ENCODE data around the gene SPEF1. TPM values are rescaled to one million over a fixed set of nuclear protein-coding genes. Genes with fewer than 3 reads are reported as not detected.

SPEF1 gene
- total RNA-seq, 4 donors from 2014 or later, result not detected

DNA sequence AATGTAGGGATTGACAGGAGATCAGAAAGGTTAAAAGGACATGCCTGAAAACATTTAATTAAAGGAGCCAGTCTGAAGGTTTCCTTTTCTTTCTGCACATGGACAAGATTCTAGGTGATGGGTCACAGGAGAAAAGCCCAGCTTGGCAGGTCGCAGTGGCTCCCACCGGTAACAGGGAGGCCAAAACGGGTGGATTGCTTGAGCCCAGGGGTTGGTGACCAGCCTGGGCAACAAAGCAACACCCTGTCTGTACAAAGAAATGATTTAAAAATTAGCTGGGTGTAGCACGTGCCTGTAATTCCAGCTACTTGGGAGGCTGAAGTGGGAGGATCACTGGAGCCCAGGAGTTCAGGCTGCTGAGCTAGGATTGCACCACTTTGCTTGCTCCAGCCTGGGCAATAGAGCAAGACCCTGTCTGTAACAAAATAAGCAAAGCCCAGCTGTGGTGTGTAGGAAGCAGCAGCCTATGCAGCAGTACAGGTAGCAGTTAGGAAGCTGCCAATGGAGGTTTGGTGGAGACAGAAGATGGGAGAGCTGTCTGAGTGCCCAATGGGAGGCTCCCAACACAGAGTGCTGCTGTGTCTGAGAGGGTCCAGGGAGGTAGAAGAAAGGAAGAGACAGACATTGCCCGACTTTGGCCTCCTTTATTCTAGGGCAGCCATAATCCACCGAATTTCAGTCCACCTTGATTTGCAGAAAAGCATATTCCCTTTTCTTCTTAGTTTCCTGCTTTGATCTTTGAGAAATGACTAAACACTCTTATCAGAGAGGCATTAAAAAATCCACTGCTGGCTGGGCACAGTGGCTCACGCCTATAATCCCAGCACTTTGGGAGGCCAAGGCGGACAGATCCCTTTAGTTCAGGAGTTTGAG, 32.0 kb upstream of the SPEF1 start:
- TF ChIP-seq, protein P1, sequence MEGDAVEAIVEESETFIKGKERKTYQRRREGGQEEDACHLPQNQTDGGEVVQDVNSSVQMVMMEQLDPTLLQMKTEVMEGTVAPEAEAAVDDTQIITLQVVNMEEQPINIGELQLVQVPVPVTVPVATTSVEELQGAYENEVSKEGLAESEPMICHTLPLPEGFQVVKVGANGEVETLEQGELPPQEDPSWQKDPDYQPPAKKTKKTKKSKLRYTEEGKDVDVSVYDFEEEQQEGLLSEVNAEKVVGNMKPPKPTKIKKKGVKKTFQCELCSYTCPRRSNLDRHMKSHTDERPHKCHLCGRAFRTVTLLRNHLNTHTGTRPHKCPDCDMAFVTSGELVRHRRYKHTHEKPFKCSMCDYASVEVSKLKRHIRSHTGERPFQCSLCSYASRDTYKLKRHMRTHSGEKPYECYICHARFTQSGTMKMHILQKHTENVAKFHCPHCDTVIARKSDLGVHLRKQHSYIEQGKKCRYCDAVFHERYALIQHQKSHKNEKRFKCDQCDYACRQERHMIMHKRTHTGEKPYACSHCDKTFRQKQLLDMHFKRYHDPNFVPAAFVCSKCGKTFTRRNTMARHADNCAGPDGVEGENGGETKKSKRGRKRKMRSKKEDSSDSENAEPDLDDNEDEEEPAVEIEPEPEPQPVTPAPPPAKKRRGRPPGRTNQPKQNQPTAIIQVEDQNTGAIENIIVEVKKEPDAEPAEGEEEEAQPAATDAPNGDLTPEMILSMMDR (IDR thresholded peaks at IDR 0.05), result no peak
- TF ChIP-seq POLR2A (IDR thresholded peaks at IDR 0.05) (no peak), POLR2AphosphoS5 (IDR thresholded peaks at IDR 0.05) (no peak), EP300 (IDR thresholded peaks at IDR 0.05) (no peak)
- WGBS, result 67% methylated on average over 8 of the region's 8 CpGs
- DNase-seq (ENCODE audit: low spot score in 2 of 2), result no peak

DNA sequence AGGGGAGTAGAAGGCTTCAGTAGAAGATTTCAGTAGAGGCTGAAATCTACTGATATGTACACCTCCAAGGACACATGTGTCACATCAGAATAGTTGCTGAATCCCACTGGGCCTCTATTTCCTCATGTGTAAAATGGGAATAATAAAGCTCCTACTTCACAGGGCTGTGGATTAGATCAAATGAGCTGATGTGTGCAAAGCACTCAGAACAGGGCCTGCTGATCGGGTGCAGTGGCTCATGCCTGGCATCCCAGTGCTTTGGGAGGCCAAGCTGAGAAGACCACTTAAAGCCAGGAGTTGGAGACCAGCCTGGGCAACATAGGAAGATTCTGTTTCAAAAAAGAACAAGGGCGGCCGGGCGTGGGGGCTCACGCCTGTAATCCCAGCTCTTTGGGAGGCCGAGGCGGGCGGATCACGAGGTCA, 31.0 kb upstream of the SPEF1 start:
- Histone ChIP-seq H3K27me3 (no peaks in the 10 kb centered on the region), H3K4me3 (peak overlapping the region; percentile 37), H3K4me1 (peaks cover 57% of the 10 kb centered on the region), H3K36me3 (no peaks in the 10 kb centered on the region), H3K27ac (peak overlapping the region; percentile 85), H3K9me3 (no peaks in the 10 kb centered on the region)
- 86% methylated on average over 9 of the region's 9 CpGs for WGBS
- TF ChIP-seq, protein P1 (IDR thresholded peaks at IDR 0.05), result no peak
- TF ChIP-seq EP300 (IDR thresholded peaks at IDR 0.05) (no peak), POLR2A (IDR thresholded peaks at IDR 0.05) (no peak), POLR2AphosphoS5 (IDR thresholded peaks at IDR 0.05) (no peak)
- no peak for DNase-seq (ENCODE audit: low spot score in 2 of 2)

More for the DNA sequence above, 32.0 kb upstream of the SPEF1 start:
- H3K36me3 ChIP-seq, result no peaks in the 10 kb centered on the region
- H3K27ac ChIP-seq, result peak overlapping the region; percentile 85
- no peaks in the 10 kb centered on the region for H3K9me3 ChIP-seq
- peaks cover 50% of the 10 kb centered on the region for H3K4me1 ChIP-seq
- no peaks in the 10 kb centered on the region for H3K27me3 ChIP-seq
- H3K4me3 ChIP-seq, result no peak overlapping the region

DNA sequence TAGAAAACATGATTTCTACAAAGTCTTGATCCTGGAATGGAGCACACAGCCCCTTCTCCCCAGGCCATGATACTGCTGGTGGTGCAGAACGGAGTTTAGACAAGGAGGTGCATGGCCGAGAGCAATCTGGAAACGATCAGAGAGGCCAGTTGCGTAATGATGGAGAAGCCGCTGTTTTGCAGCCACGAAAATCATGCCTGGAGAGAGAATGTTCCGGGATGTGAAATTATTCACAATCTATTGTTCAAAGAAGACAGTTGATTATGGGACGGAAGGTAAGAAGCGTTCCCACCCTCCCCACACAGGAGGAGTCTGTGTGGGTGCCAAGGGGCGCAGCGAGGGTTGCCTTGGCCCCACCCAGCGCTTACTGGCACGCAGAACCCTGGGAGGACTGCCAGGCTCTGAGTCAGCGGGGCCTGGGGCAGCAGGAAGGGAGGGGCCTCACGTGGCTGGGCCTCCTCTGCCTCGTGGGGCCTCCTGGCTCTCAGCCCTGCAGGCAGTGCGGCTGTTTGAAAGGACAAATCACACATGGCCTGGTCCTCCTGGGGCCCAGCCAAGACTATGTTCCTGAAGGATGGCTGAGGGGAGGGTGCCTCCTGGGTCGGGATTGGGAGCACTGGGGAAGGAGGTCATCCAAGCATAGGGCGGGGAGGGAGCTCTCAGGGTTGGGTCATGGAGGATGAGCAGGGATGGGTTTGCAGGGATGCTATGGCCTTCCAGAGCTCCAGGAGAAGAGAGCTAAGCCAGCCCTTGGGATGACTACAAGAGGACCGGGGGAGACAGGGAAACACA, 30.4 kb upstream of the SPEF1 start:
- H3K9me3 ChIP-seq, result no peaks in the 10 kb centered on the region
- WGBS, result 2% methylated on average over 13 of the region's 20 CpGs
- H3K27me3 ChIP-seq, result no peaks in the 10 kb centered on the region
- DNase-seq (ENCODE audit: low spot score in 2 of 2), result peak; percentile 98 to 99
- H3K36me3 ChIP-seq, result no peaks in the 10 kb centered on the region
- peaks cover 63% of the 10 kb centered on the region for H3K4me1 ChIP-seq
- TF ChIP-seq POLR2AphosphoS5 (IDR thresholded peaks at IDR 0.05) (peak; percentile 76 to 100 (median 99)), EP300 (IDR thresholded peaks at IDR 0.05) (peak; percentile 74), POLR2A (IDR thresholded peaks at IDR 0.05) (peak in 1 of 2 donors; percentile 55)
- TF ChIP-seq, protein P1 (IDR thresholded peaks at IDR 0.05), result no peak
- H3K4me3 ChIP-seq, result peak overlapping the region; percentile 37
- peak overlapping the region; percentile 85 for H3K27ac ChIP-seq

DNA sequence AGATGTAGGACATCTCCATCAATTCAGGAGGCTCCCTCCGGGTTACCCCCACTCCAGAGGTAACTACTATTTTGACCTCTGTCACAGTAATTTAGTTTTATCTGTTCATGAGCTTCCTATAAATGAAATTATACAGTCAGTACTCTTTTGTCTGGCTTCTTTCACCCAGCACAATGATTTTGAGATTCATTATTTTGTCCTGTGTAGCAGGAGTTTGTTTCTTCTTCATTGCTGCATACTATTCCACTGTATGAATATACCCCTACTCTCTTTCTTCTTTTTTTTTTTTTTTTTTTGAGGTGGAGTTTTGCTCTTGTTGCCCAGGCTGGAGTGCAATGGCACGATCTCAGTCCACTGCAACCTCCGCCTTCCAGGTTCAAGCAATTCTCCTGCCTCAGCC, 27.3 kb upstream of the SPEF1 start:
- Histone ChIP-seq H3K9me3 (no peaks in the 10 kb centered on the region), H3K27ac (peak overlapping the region; percentile 98), H3K27me3 (no peaks in the 10 kb centered on the region), H3K36me3 (peaks cover 8% of the 10 kb centered on the region), H3K4me1 (peaks cover 90% of the 10 kb centered on the region), H3K4me3 (peak overlapping the region; percentile 27)
- DNase-seq (ENCODE audit: low spot score in 2 of 2), result no peak
- 74% methylated on average over 3 of the region's 3 CpGs for WGBS
- TF ChIP-seq POLR2AphosphoS5 (IDR thresholded peaks at IDR 0.05) (no peak), EP300 (IDR thresholded peaks at IDR 0.05) (no peak), POLR2A (IDR thresholded peaks at IDR 0.05) (no peak)
- TF ChIP-seq, protein P1 (IDR thresholded peaks at IDR 0.05), result no peak

DNA sequence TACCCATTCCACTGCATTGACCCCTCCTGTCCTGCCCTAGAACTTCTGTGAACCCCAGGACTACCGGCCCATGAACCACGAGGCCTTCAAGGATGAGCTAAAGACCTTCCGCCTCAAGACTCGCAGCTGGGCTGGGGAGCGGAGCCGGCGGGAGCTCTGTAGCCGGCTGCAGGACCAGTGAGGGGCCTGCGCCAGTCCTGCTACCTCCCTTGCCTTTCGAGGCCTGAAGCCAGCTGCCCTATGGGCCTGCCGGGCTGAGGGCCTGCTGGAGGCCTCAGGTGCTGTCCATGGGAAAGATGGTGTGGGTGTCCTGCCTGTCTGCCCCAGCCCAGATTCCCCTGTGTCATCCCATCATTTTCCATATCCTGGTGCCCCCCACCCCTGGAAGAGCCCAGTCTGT, 23.5 kb upstream of the SPEF1 start:
- Histone ChIP-seq H3K27me3 (no peaks in the 10 kb centered on the region), H3K4me1 (peaks cover 84% of the 10 kb centered on the region), H3K36me3 (peaks cover 41% of the 10 kb centered on the region), H3K4me3 (no peak overlapping the region), H3K27ac (peak overlapping the region; percentile 98), H3K9me3 (no peaks in the 10 kb centered on the region)
- peak in 1 of 2 donors; percentile 51 for DNase-seq (ENCODE audit: low spot score in 2 of 2)
- TF ChIP-seq POLR2AphosphoS5 (IDR thresholded peaks at IDR 0.05), result no peak
- no peak for TF ChIP-seq EP300 (IDR thresholded peaks at IDR 0.05)
- TF ChIP-seq POLR2A (IDR thresholded peaks at IDR 0.05), result no peak
- TF ChIP-seq, protein P1 (IDR thresholded peaks at IDR 0.05), result no peak
- 67% methylated on average over 3 of the region's 11 CpGs for WGBS

Data from suprapubic skin (tissue), 4 donors.